Coronary artery (tissue), 2 donors: ENCODE data around the gene TFG.
"Not testable (repeated sequence)": the region's sequence is repeated elsewhere in the genome, so short reads cannot be mapped to it uniquely, and the experiment has no call there.

Experiments used
- DNase-seq: peaks from one replicate; pipeline ENCODE4 v3.0.0-alpha.2; 2017; ENCODE audit warnings: low spot score
- H3K27ac ChIP-seq, 2 donors: fragments of 200-600 bp; sonication (generic); one replicate each; pipeline ENCODE4 v1.5.1; 2016 to 2019
- H3K4me3 ChIP-seq: fragments of 200-600 bp; sonication (generic); 2 replicates; pipeline ENCODE4 v1.5.1; 2016; ENCODE audit warnings: mild to moderate bottlenecking, moderate library complexity
- TF ChIP-seq, protein P1 (sequence below): fragments of 200-600 bp; sonication (generic); IDR thresholded peaks from one replicate; pipeline ENCODE4 v1.5.1; 2019; ENCODE audit warnings: antibody characterized with exemption

The TFG gene

DNA sequence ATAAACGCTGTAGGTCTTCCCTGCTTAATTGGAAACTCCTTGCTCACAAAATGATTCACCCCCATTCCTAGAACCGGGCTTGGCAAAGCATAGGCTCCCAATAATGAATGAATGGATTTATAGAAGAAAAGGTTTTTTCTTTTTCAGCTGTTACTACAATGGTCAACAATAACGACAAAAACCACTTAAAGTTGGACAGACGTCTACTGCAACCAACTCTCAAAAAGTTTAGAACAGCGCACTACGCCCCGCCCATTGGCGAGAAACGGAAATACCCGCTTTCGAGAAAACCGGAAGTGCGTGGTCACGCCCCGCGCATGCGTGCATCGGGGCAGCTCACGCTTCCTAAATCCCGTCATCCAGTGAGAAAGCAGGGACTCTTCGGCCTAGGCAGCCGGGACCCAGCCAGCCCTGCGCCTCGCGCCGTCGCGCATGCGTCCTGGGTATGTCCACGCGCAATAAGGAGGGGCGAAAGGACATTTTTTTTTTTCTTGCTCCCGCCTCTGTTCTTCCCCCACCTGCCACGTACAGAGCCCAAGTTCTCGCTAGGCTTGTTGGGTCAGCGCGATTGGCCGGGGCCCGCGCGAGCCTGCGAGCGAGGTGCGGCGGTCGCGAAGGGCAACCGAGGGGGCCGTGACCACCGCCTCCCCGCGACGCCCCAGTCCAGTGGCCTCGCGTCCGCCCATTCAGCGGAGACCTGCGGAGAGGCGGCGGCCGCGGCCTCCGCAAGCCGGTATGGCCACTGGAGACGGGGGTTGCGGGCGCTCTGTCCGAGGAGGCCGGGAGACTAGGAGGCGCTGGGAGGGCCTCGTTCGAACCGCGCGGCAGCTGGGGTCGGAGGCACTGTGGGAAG, at the start of gene TFG:
Gene TFG, plus strand, starts transcription at position 506 of the 853 bp plus-strand sequence. CDS start 4,192 bp downstream, outside the sequence.
- TF ChIP-seq, protein P1, sequence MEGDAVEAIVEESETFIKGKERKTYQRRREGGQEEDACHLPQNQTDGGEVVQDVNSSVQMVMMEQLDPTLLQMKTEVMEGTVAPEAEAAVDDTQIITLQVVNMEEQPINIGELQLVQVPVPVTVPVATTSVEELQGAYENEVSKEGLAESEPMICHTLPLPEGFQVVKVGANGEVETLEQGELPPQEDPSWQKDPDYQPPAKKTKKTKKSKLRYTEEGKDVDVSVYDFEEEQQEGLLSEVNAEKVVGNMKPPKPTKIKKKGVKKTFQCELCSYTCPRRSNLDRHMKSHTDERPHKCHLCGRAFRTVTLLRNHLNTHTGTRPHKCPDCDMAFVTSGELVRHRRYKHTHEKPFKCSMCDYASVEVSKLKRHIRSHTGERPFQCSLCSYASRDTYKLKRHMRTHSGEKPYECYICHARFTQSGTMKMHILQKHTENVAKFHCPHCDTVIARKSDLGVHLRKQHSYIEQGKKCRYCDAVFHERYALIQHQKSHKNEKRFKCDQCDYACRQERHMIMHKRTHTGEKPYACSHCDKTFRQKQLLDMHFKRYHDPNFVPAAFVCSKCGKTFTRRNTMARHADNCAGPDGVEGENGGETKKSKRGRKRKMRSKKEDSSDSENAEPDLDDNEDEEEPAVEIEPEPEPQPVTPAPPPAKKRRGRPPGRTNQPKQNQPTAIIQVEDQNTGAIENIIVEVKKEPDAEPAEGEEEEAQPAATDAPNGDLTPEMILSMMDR = no peak
- peak within 1 kb of the TSS; percentile 97 to 100 for H3K27ac ChIP-seq
- DNase-seq = peak; percentile 99
- H3K4me3 ChIP-seq = peak within 1 kb of the TSS; percentile 97

DNA sequence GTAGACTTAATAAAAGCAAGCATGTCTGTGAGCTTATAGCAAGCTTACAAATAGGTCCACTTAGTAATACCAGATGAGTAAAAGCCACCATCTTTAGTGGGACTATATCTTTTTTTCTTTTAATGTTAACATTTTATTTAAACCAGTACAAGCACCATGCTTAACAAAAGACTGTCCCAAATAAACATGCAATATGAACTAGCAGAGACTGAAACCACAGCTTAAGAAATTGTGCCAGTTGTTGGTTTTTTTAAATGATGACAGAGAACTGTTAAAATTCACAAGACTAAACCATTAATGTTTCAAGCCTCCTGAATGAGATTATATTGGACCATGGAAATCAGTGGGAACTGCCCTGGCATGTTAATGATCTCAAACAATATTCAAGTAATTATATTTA, 48.0 kb upstream of the TFG start:
- not testable (repeated sequence) for DNase-seq, H3K4me3 ChIP-seq, H3K27ac ChIP-seq

DNA sequence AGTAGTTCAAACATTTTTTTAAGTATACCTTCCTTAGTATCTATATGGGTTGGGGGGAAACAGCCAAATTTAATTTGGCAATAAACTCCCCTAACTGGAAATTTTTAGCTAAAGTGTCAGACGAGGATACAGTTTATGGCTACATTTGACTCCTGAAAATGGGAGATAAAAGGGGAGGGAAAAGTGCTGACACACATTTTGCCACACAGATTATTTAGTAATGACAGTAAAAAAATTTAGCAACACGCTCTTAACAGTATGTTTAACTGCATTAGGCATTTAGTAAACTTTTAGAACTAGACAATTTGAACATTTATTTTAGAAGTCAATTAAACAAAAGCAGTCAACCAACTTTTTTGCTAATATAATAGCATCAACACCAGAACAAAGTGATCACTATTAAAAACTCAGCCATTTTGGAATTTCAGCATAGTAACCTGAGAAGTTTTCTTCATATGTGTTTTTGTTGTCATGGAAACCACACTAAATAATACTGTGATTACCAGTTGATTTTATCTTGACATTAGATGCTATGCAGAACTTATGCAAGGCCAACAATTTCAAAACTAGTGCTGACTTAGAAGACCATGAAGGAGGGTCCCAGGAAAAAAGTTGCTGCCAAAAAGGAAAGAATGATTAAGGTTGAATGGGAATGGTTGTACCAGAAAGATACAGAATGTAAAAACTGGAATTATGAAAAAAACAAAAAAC, 47.0 kb upstream of the TFG start:
- Histone ChIP-seq H3K4me3 (no peak overlapping the region), H3K27ac (no peak overlapping the region)
- no peak for DNase-seq
- TF ChIP-seq, protein P1 = no peak

DNA sequence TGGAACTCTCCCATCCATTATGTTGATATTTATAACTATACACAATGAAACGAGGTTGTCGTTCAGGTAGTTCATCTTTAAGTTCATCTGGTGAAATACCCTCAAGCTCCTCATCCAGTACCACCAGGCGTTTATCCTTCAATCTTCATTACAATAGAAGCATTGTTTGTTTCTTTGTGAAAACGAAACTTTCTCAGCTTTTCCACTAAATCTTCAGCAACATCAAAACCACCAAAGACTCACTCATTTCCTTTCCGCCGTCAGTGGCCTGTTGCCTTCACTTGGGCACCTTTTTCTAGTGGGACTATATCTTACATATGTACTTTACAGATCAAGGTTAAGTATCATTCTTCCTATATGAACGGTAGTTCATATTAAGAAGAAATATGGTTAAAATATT, 44.1 kb upstream of the TFG start:
- no peak overlapping the region for H3K4me3 ChIP-seq
- DNase-seq = no peak
- H3K27ac ChIP-seq = no peak overlapping the region
- TF ChIP-seq, protein P1 = no peak

DNA sequence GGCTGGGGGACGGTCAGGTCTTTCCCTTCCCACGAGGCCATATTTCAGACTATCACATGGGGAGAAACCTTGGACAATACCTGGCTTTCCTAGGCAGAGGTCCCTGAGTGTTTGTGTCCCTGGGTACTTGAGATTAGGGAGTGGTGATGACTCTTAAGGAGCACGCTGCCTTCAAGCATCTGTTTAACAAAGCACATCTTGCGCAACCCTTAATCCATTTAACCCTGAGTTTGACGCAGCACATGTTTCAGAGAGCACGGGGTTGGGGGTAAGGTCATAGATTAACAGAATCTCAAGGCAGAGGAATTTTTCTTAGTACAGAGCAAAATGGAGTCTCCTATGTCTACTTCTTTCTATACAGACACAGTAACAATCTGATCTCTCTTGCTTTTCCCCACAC, 42.6 kb upstream of the TFG start:
- DNase-seq, H3K27ac ChIP-seq, H3K4me3 ChIP-seq: not testable (repeated sequence)

DNA sequence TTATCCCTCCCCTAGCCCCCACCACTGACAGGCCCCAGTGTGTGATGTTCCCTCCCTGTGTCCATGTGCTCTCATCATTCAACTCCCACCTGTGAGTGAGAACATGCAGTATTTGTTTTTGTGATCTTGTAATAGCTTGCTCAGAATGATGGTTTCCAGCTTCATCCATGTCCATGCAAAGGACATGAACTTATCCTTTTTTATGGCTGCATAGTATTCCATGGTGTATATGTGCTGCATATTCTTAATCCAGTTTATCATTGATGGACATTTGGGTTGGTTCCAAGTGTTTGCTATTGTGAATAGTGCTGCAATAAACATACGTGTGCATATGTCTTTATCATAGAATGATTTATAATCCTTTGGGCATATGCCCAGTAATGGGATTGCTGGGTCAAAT, 42.0 kb upstream of the TFG start:
- H3K4me3 ChIP-seq, H3K27ac ChIP-seq, DNase-seq: not testable (repeated sequence)

DNA sequence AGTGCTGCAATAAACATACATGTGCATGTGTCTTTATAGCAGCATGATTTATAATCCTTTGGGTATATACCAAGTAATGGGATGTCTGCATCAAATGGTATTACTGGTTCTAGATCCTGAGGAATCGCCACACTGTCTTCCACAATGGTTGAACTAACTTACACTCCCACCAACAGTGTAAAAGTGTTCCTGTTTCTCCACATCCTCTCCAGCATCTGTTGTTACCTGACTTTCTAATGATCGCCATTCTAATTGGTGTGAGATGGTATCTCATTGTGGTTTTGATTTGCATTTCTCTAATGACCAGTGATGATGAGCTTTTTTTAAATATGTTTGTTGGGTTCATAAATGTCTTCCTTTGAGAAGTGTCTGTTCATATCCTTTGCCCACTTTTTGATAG, 38.3 kb upstream of the TFG start:
- not testable (repeated sequence) for H3K27ac ChIP-seq, H3K4me3 ChIP-seq, DNase-seq

DNA sequence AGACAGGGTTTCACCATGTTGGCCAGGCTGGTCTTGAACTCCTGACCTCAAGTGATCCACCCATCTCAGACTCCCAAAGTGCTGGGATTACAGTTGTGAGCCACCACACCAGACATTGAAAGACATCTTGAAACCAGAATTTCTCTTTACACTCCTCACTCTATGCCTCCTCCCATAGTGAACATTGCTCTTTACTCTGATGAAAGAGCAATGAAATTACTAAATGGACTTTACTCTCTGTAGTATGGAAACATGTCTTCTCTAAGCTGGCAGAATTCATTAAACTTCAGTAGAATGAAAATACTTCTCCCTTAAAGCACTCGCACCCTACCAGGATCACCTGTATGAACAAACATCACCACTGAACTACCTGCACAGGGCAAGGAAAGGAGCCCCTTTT, 27.8 kb upstream of the TFG start:
- TF ChIP-seq, protein P1 = no peak
- no peak overlapping the region for H3K4me3 ChIP-seq
- H3K27ac ChIP-seq = no peak overlapping the region
- no peak for DNase-seq
